K562 (cell line): ENCODE results near the gene KCNJ4. TPM values are rescaled to one million over a fixed set of nuclear protein-coding genes. Genes with fewer than 3 reads are reported as not detected.

Experiments used
- CBFA2T2 ChIP-seq: fragments of 450-650 bp; conservative IDR thresholded peaks from 2 replicates; pipeline ENCODE4 v1.6.1; 2017; ENCODE audit warnings: mild to moderate bottlenecking
- CBX2 ChIP-seq: fragments of 200-600 bp; sonication (generic); IDR thresholded peaks from one replicate; pipeline ENCODE4 v1.6.1; 2012; ENCODE audit warnings: mild to moderate bottlenecking, low read length, inconsistent platforms; ENCODE audit not compliant: insufficient read depth, poor library complexity, severe bottlenecking
- CCNT2 ChIP-seq: IDR thresholded peaks from 2 replicates; pipeline ENCODE4 v1.6.1; 2011; ENCODE audit warnings: borderline replicate concordance, low read depth, mild to moderate bottlenecking, moderate library complexity, mixed read lengths, low read length; ENCODE audit not compliant: insufficient read length; ENCODE audit errors: extremely low read depth
- CHD1 ChIP-seq: fragments of 200-600 bp; sonication (generic); IDR thresholded peaks from one replicate; pipeline ENCODE4 v1.6.1; 2012; ENCODE audit warnings: mild to moderate bottlenecking, moderate library complexity, low read length, inconsistent platforms
- ERF ChIP-seq: fragments of 450-650 bp; formaldehyde crosslinking; IDR thresholded peaks from 2 replicates; pipeline ENCODE4 v1.4.0; 2020; ENCODE audit warnings: mild to moderate bottlenecking, mixed read lengths
- FOXA3 ChIP-seq, 2 experiments: fragments of 450-650 bp in 1 of 2; sonication (generic) in 1 of 2; formaldehyde crosslinking; IDR thresholded peaks in 1 of 2; conservative IDR thresholded peaks in 1 of 2; 2 replicates each; pipeline versions ENCODE4 v1.4.0 to v1.8.0; 2020 to 2022; ENCODE audit warnings: mild to moderate bottlenecking in 2 of 2, missing genetic modification reagents in 1 of 2
- KDM5B ChIP-seq: fragments of 200-600 bp; sonication (generic); IDR thresholded peaks from 2 replicates; pipeline ENCODE4 v1.6.1; 2012; ENCODE audit warnings: low read depth, mild to moderate bottlenecking, moderate library complexity, low read length, control low read depth, inconsistent platforms; ENCODE audit not compliant: insufficient replicate concordance
- MAZ ChIP-seq, 2 experiments: fragments of 450-650 bp in 1 of 2; sonication (generic) in 1 of 2; formaldehyde crosslinking; IDR thresholded peaks in 1 of 2; conservative IDR thresholded peaks in 1 of 2; 2 replicates each; pipeline versions ENCODE4 v1.4.0 to v1.5.0; 2020; ENCODE audit warnings: mild to moderate bottlenecking in 1 of 2, missing genetic modification reagents in 1 of 2
- NELFE ChIP-seq: IDR thresholded peaks from 2 replicates; pipeline ENCODE4 v1.6.1; 2011; ENCODE audit warnings: mild to moderate bottlenecking; ENCODE audit not compliant: insufficient read depth, insufficient read length
- NR2C1 ChIP-seq, 2 experiments: fragments of 450-650 bp; IDR thresholded peaks; 2 replicates each; pipeline ENCODE4 v1.6.1; 2017; ENCODE audit warnings: mild to moderate bottlenecking in 2 of 2, antibody characterized with exemption in 1 of 2, inconsistent platforms in 1 of 2, missing compliant biosample characterization in 1 of 2, missing genetic modification characterization in 1 of 2
- POLR2AphosphoS5 ChIP-seq: IDR thresholded peaks from 2 replicates; pipeline ENCODE4 v1.6.1; 2011; ENCODE audit warnings: mild to moderate bottlenecking, low read depth, low read length, moderate library complexity; ENCODE audit not compliant: control insufficient read depth, insufficient read depth
- SMARCA5 ChIP-seq: fragments of 450-650 bp; IDR thresholded peaks from 2 replicates; pipeline ENCODE4 v1.6.1; 2016
- SNRNP70 ChIP-seq: fragments of 200-400 bp; formaldehyde crosslinking; optimal IDR thresholded peaks from 2 replicates; pipeline ENCODE3; 2017; ENCODE audit warnings: low read depth, low read length
- TCF7 ChIP-seq: sonication (generic); IDR thresholded peaks from 2 replicates; pipeline ENCODE4 v1.6.1; 2016; ENCODE audit warnings: antibody characterized with exemption, borderline replicate concordance
- YBX1 ChIP-seq: fragments of 450-650 bp; IDR thresholded peaks from 2 replicates; pipeline ENCODE4 v1.7.1; 2016; ENCODE audit warnings: mild to moderate bottlenecking
- ZBTB17 ChIP-seq: fragments of 450-650 bp; formaldehyde crosslinking; IDR thresholded peaks from 2 replicates; pipeline ENCODE4 v1.4.0; 2020; ENCODE audit warnings: mild to moderate bottlenecking
- ZBTB8A ChIP-seq: fragments of 450-650 bp; IDR thresholded peaks from 2 replicates; pipeline ENCODE4 v1.6.1; 2018; ENCODE audit warnings: mild to moderate bottlenecking, moderate library complexity; ENCODE audit not compliant: partially characterized antibody
- ZNF224 ChIP-seq: sonication (generic); formaldehyde crosslinking; IDR thresholded peaks from 2 replicates; pipeline ENCODE4 v1.8.0; 2022; ENCODE audit warnings: mild to moderate bottlenecking, missing genetic modification reagents
- ZNF41 ChIP-seq: fragments of 250-450 bp; sonication (Bioruptor Pico); conservative IDR thresholded peaks from 2 replicates; pipeline ENCODE4 v1.4.0; 2020; ENCODE audit warnings: mild to moderate bottlenecking
- ZNF551 ChIP-seq: fragments of 250-450 bp; sonication (Bioruptor Pico); IDR thresholded peaks from 2 replicates; pipeline ENCODE4 v1.5.0; 2021; ENCODE audit warnings: mild to moderate bottlenecking, moderate library complexity
- ZNF584 ChIP-seq: fragments of 200-800 bp; sonication (Bioruptor generic); IDR thresholded peaks from 2 replicates; pipeline ENCODE4 v1.6.1; 2016; ENCODE audit warnings: low read depth, mild to moderate bottlenecking, missing genetic modification characterization, missing compliant biosample characterization
- polyA plus RNA-seq, 8 experiments: library from polyadenylated mRNA; depleted of rRNA in 4 of 8; stranded (reverse) in 5 of 8; unstranded in 3 of 8; fragments of >200 nt; fragmentation: Nextera tagmentation in 2 of 8; fragmentation: Illumina TruSeq in 1 of 8; extraction: Ambion mirVana in 2 of 8; extraction: Trizol in 1 of 8; gene quantifications; 2 replicates each; pipeline versions ENCODE4 v1.2.1 to v1.2.3, GENCODE V29; 2011 to 2014; ENCODE audit warnings: inconsistent platforms in 1 of 8, missing spikeins in 1 of 8
- total RNA-seq, 7 experiments: library from RNA; depleted of rRNA in 6 of 7; stranded (reverse); fragments of >200 nt in 6 of 7; fragmentation: Illumina TruSeq in 2 of 7; extraction: Trizol in 2 of 7; gene quantifications; 2 replicates each; pipeline versions ENCODE4 v1.2.1 to v1.2.3, GENCODE V29; 2011 to 2021; ENCODE audit warnings: low replicate concordance in 1 of 7
- TF ChIP-seq, protein P1 (sequence below): fragments of 250-450 bp; sonication (Bioruptor Pico); IDR thresholded peaks from 2 replicates; pipeline ENCODE4 v1.9.0; 2021; ENCODE audit warnings: mild to moderate bottlenecking, inconsistent platforms
- TF ChIP-seq, protein P2 (sequence below): fragments of 250-450 bp; sonication (Bioruptor Pico); IDR thresholded peaks from 2 replicates; pipeline ENCODE4 v1.9.0; 2021; ENCODE audit warnings: mild to moderate bottlenecking
- TF ChIP-seq, protein P3 (sequence below): fragments of 450-650 bp; formaldehyde crosslinking; IDR thresholded peaks from 2 replicates; pipeline ENCODE4 v1.4.0; 2020; ENCODE audit warnings: mild to moderate bottlenecking, moderate library complexity

Gene KCNJ4
- total and polyA plus RNA-seq, 9 of the 15 experiments (the other 6 are each of a cell fraction or from before 2014, with no cell fraction given): 0.07 to 0.55 (median 0.09) TPM; not detected in 4

DNA sequence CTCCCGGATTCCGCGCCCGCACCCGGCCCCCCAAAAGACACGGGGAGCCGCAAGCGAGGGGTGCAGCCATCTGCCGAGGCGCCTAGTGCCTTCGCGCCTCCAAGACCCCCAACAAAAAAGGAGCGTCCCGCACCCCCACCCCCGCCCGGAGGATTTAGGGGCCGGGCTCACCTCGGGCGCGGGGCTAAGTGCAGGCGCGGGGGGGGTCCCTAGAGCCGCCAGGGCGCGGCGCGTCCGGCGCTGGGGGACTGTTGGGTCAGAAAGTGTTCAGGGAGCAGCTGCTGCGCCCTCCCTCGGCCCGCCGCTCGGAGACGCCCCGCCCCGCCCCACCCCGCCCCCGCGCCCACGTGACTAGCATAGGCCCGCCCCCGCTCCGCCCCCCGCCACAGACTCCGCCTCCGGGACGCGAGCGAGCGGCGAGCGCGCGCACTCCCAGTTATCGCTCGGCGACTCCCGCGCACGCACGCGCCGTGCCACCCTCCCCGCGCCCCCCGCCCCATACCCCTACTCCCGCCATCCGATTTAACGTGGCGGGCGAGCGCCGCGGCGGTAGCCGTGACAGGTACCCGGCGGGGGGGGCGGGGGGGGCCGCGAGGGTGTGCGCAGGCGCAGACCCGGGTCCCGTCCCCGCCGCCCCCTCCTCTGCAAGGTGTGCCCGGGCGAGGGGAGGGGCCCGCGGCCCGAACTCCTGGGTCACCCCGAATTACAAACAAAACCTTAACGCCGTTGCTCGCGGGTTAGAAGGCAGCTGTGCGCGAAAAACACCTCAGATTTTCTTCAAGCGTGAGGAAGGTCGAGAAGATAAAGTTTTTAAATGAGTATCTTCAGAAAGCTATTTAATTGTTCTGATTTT, 56.2 kb downstream of the KCNJ4 start (continued):
- TF ChIP-seq POLR2AphosphoS5: 0 out of 2 replicates have a peak, but pooled peaks have one; percentile 28
- TF ChIP-seq, protein P1, sequence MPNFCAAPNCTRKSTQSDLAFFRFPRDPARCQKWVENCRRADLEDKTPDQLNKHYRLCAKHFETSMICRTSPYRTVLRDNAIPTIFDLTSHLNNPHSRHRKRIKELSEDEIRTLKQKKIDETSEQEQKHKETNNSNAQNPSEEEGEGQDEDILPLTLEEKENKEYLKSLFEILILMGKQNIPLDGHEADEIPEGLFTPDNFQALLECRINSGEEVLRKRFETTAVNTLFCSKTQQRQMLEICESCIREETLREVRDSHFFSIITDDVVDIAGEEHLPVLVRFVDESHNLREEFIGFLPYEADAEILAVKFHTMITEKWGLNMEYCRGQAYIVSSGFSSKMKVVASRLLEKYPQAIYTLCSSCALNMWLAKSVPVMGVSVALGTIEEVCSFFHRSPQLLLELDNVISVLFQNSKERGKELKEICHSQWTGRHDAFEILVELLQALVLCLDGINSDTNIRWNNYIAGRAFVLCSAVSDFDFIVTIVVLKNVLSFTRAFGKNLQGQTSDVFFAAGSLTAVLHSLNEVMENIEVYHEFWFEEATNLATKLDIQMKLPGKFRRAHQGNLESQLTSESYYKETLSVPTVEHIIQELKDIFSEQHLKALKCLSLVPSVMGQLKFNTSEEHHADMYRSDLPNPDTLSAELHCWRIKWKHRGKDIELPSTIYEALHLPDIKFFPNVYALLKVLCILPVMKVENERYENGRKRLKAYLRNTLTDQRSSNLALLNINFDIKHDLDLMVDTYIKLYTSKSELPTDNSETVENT (CRISPR knock-in tag): no peak
- no peak for TF ChIP-seq NELFE
- TF ChIP-seq, protein P2, sequence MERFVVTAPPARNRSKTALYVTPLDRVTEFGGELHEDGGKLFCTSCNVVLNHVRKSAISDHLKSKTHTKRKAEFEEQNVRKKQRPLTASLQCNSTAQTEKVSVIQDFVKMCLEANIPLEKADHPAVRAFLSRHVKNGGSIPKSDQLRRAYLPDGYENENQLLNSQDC (CRISPR knock-in tag): no peak
- no peak for TF ChIP-seq FOXA3 (CRISPR knock-in tag; conservative IDR thresholded peaks at IDR 0.05 in 1 of 2, IDR thresholded peaks at IDR 0.05 in 1 of 2)
- TF ChIP-seq ZNF551 (CRISPR knock-in tag): no peak
- peak; percentile 55 for TF ChIP-seq KDM5B
- TF ChIP-seq CCNT2: no peak
- TF ChIP-seq ERF (CRISPR knock-in tag): no peak
- no peak for TF ChIP-seq ZBTB8A
- no peak for TF ChIP-seq CBX2
- TF ChIP-seq ZNF584: no peak
- TF ChIP-seq CHD1: no peak
- TF ChIP-seq MAZ (CRISPR knock-in tag; conservative IDR thresholded peaks at IDR 0.05 in 1 of 2, IDR thresholded peaks at IDR 0.05 in 1 of 2): peak in 1 of 2 experiments; percentile 42; a peak in 1 of 4 replicates
- no peak for TF ChIP-seq TCF7
- no peak for TF ChIP-seq NR2C1 (IDR thresholded peaks at IDR 0.05)
- no peak for TF ChIP-seq NR2C1 (tag; IDR thresholded peaks at IDR 0.05)
- no peak for TF ChIP-seq ZNF41 (CRISPR knock-in tag)
- no peak for TF ChIP-seq SMARCA5
- no peak for TF ChIP-seq ZNF224 (CRISPR knock-in tag)
- TF ChIP-seq, protein P3, sequence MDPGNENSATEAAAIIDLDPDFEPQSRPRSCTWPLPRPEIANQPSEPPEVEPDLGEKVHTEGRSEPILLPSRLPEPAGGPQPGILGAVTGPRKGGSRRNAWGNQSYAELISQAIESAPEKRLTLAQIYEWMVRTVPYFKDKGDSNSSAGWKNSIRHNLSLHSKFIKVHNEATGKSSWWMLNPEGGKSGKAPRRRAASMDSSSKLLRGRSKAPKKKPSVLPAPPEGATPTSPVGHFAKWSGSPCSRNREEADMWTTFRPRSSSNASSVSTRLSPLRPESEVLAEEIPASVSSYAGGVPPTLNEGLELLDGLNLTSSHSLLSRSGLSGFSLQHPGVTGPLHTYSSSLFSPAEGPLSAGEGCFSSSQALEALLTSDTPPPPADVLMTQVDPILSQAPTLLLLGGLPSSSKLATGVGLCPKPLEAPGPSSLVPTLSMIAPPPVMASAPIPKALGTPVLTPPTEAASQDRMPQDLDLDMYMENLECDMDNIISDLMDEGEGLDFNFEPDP (CRISPR knock-in tag): no peak
- TF ChIP-seq ZBTB17 (CRISPR knock-in tag): no peak
- no peak for TF ChIP-seq SNRNP70
- no peak for TF ChIP-seq YBX1
- no peak for TF ChIP-seq CBFA2T2
